ENCODE results near the gene APBA3. TPM values are rescaled to one million over a fixed set of nuclear protein-coding genes. Genes with fewer than 3 reads are reported as not detected.

Gene APBA3
- total and polyA plus RNA-seq, 2 experiments from 2014 or later, result 17.2 to 31.8 TPM

DNA sequence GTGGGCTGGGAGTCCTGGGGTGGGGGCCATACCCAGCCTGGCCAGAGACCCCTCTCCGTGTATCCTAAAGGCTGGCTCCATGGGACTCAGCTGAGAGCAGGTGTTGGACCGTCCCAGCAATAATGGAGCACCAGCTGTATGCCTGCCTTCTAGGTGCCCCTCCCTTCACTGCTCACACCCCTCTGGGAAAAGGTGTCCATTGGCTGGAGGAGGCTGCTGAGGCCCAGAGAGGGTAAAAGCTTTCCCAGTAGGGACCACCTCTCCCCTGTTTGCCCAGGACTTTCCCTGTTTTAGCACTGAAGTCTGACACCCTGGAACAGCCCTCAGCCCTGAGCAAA lies 13.9 kb upstream of the APBA3 start (continued):
- TF ChIP-seq ZNF462 (CRISPR knock-in tag; IDR thresholded peaks at IDR 0.05) (no peak), POLR2AphosphoS5 (IDR thresholded peaks at IDR 0.05; ENCODE audit: low read depth) (no peak), ZNF331 (CRISPR knock-in tag; IDR thresholded peaks at IDR 0.05; ENCODE audit: low read depth) (no peak)

DNA sequence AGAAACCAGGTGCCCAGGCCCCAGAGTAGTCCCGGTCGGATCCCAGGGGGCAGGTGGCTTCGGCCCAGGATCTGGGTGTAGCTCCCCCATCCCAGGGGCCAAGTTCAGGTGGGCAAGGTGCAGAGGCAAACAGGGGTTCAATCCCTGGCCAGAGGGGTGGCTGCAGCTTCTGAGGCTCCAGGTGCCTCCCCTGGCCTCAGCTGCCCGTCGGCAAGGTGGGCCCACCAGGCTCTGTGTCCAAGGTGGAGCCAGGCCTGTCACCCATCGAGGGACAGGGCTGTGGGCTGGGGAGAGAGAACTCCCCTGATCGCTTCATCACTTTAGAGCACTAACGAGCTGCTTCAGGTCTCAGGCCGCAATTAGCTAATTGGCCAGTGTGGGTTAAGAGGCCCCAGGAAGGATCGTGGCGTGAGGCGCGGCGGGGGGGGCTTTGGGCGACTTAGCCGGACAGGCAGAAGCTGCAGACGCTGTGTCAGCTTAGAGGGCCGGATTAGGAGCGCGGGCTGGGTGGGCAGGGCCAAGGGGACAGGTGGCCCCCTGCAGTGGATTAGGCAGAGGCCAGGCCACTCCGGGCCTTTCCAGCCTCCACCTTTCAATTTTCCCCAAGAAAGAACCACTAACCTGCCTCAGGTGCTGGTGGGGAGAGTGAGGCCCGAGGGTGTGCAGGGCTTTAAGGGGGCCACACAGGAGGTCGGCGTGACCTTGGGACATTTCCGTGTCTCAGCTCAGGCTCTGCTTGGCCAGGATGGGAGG lies 13.3 kb upstream of the APBA3 start:
- Histone ChIP-seq H3K4me1 (ENCODE audit: insufficient read depth) (no peaks in the 10 kb centered on the region), H3K27me3 (ENCODE audit: insufficient read depth) (no peaks in the 10 kb centered on the region), H3K4me3 (no peak overlapping the region), H3K79me2 (replicated peaks; ENCODE audit: insufficient read depth) (no peaks in the 10 kb centered on the region), H2AFZ (no peak overlapping the region), H3K27ac (ENCODE audit: low read depth) (no peak overlapping the region), H3K4me2 (no peak overlapping the region), H3K36me3 (ENCODE audit: insufficient read depth) (no peaks in the 10 kb centered on the region), H3K9me2 (ENCODE audit: insufficient read depth) (no peaks in the 10 kb centered on the region), H3F3A (replicated peaks; ENCODE audit: low read depth) (no peaks in the 10 kb centered on the region), H4K20me1 (replicated peaks; ENCODE audit: insufficient read depth) (no peaks in the 10 kb centered on the region)
- H3K27ac Mint-ChIP-seq, result no peak overlapping the region
- no peaks in the 10 kb centered on the region for H3K36me3 Mint-ChIP-seq (ENCODE audit: low read depth)
- H3K4me3 Mint-ChIP-seq, result no peak overlapping the region
- H3K4me1 Mint-ChIP-seq, result peaks cover 8% of the 10 kb centered on the region
- peaks cover 5% of the 10 kb centered on the region for H3K27me3 Mint-ChIP-seq (ENCODE audit: insufficient read depth, low read depth, poor library complexity)
- no peak for DNase-seq (ENCODE audit: low spot score)
- ATAC-seq, result no peak
- peaks cover 2% of the 10 kb centered on the region; the same call in 1 of the 3 replicates for H3K9me3 Mint-ChIP-seq
- no peak for TF ChIP-seq EZH2 (IDR thresholded peaks at IDR 0.05; ENCODE audit: low read depth, unreplicated experiment)
- TF ChIP-seq CTCF (conservative IDR thresholded peaks at IDR 0.05; ENCODE audit: low read depth in 2 of 2), result no peak
- no peak for TF ChIP-seq POLR2AphosphoS5 (IDR thresholded peaks at IDR 0.05; ENCODE audit: low read depth)
- no peak for TF ChIP-seq ZNF331 (CRISPR knock-in tag; IDR thresholded peaks at IDR 0.05; ENCODE audit: low read depth)
- TF ChIP-seq ZNF114 (CRISPR knock-in tag; IDR thresholded peaks at IDR 0.05), result no peak
- no peak for TF ChIP-seq ZNF462 (CRISPR knock-in tag; IDR thresholded peaks at IDR 0.05)

Data from GM23338 (cell line).